Thyroid gland (tissue), 4 donors: ENCODE data around the gene ANKRD45.

Experiments used
- POLR2A ChIP-seq, 2 donors: fragments of 450-650 bp; IDR thresholded peaks; one replicate each; pipeline ENCODE4 v1.6.1; 2017; ENCODE audit warnings: antibody characterized with exemption in 2 of 2, mild to moderate bottlenecking in 2 of 2, moderate library complexity in 1 of 2
- TF ChIP-seq, protein P1 (sequence below), 6 experiments: fragments of 200-600 bp in 3 of 6; fragments of 450-650 bp in 3 of 6; sonication (generic) in 3 of 6; IDR thresholded peaks; one replicate each; pipeline ENCODE4 v1.5.1; 2016 to 2019; ENCODE audit warnings: antibody characterized with exemption in 6 of 6, mild to moderate bottlenecking in 2 of 6, inconsistent platforms in 1 of 6, moderate library complexity in 1 of 6

DNA sequence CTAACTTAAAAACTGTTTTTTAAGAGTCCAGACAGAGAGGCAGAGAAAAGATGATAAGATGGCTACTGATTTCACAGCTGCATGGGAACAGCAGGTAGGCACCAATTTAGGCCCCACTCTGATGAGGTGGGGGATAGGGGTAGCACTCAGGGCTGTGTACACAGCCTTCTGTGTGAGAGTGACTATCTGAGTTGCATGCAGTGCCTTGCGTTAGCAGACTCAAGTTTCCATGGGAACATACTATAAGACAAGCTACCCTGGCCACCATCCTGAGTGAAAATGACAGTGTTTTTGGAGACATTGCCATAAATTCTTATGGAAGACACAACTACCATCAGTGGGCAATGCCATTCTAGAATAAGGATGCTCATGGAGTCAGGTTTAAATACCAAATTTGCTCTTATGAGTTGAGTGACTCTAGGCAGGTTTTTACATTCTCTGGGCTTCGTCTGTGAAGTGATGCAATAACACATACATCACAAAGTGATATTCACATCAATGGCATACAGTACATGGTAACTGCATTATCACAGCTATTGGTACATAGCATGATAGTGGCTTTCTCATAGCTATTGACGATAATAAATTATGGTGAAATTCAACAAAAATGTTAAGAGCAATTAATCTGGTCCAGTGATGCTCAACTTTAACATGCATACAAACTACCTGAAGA lies 97.3 kb downstream of the ANKRD45 start:
- TF ChIP-seq, protein P1, sequence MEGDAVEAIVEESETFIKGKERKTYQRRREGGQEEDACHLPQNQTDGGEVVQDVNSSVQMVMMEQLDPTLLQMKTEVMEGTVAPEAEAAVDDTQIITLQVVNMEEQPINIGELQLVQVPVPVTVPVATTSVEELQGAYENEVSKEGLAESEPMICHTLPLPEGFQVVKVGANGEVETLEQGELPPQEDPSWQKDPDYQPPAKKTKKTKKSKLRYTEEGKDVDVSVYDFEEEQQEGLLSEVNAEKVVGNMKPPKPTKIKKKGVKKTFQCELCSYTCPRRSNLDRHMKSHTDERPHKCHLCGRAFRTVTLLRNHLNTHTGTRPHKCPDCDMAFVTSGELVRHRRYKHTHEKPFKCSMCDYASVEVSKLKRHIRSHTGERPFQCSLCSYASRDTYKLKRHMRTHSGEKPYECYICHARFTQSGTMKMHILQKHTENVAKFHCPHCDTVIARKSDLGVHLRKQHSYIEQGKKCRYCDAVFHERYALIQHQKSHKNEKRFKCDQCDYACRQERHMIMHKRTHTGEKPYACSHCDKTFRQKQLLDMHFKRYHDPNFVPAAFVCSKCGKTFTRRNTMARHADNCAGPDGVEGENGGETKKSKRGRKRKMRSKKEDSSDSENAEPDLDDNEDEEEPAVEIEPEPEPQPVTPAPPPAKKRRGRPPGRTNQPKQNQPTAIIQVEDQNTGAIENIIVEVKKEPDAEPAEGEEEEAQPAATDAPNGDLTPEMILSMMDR (IDR thresholded peaks at IDR 0.05) = no peak
- TF ChIP-seq POLR2A (IDR thresholded peaks at IDR 0.05) = no peak
